ENCODE results near the gene FBXL17.

Gene FBXL17

GRCh38 chr5:108025957-108026356 is 355.9 kb downstream of the FBXL17 start:
- DNase-seq: no peak
- Histone ChIP-seq H3K4me3 (ENCODE audit: low read depth, low read length) (no peak overlapping the region), H3K36me3 (no peaks in the 10 kb centered on the region), H3K4me1 (peaks cover 17% of the 10 kb centered on the region), H3K27me3 (no peaks in the 10 kb centered on the region), H3K9me3 (no peaks in the 10 kb centered on the region)
- TF ChIP-seq CTCF (IDR thresholded peaks at IDR 0.05; ENCODE audit: low read depth, low read length): no peak

GRCh38 chr5:108024986-108025385 is 356.9 kb downstream of the FBXL17 start:
- no peak for TF ChIP-seq CTCF (IDR thresholded peaks at IDR 0.05; ENCODE audit: low read depth, low read length)
- Histone ChIP-seq H3K4me3 (ENCODE audit: low read depth, low read length) (no peak overlapping the region), H3K36me3 (no peaks in the 10 kb centered on the region), H3K4me1 (peaks cover 17% of the 10 kb centered on the region), H3K9me3 (no peaks in the 10 kb centered on the region), H3K27me3 (no peaks in the 10 kb centered on the region)
- no peak for DNase-seq

GRCh38 chr5:108016101-108016500 is 365.8 kb downstream of the FBXL17 start:
- Histone ChIP-seq H3K27me3 (no peaks in the 10 kb centered on the region), H3K4me3 (ENCODE audit: low read depth, low read length) (no peak overlapping the region), H3K36me3 (no peaks in the 10 kb centered on the region), H3K9me3 (no peaks in the 10 kb centered on the region), H3K4me1 (0 out of 2 replicates have a peak, but pooled peaks cover 4% of the 10 kb centered on the region)
- no peak for TF ChIP-seq CTCF (IDR thresholded peaks at IDR 0.05; ENCODE audit: low read depth, low read length)
- DNase-seq: no peak

GRCh38 chr5:108006791-108007190 is 375.1 kb downstream of the FBXL17 start:
- Histone ChIP-seq H3K4me3 (ENCODE audit: low read depth, low read length) (no peak overlapping the region), H3K36me3 (no peaks in the 10 kb centered on the region), H3K9me3 (no peaks in the 10 kb centered on the region), H3K27me3 (no peaks in the 10 kb centered on the region), H3K4me1 (no peaks in the 10 kb centered on the region)
- DNase-seq: no peak
- TF ChIP-seq CTCF (IDR thresholded peaks at IDR 0.05; ENCODE audit: low read depth, low read length): no peak

- H3K4me3 ChIP-seq (ENCODE audit: low read depth, low read length): no peak overlapping the region
- no peaks in the 10 kb centered on the region for H3K9me3 ChIP-seq
Observed at GRCh38 chr5:108003178-108003577, 378.7 kb downstream of the FBXL17 start.

GRCh38 chr5:108001222-108001621 is 380.7 kb downstream of the FBXL17 start:
- Histone ChIP-seq H3K36me3 (no peaks in the 10 kb centered on the region), H3K4me1 (no peaks in the 10 kb centered on the region; the same call in 1 of the 2 replicates), H3K9me3 (no peaks in the 10 kb centered on the region), H3K4me3 (ENCODE audit: low read depth, low read length) (no peak overlapping the region), H3K27me3 (no peaks in the 10 kb centered on the region)
- no peak for DNase-seq
- no peak for TF ChIP-seq CTCF (IDR thresholded peaks at IDR 0.05; ENCODE audit: low read depth, low read length)

More at GRCh38 chr5:108003178-108003577, 378.7 kb downstream of the FBXL17 start:
- H3K27me3 ChIP-seq: no peaks in the 10 kb centered on the region
- no peaks in the 10 kb centered on the region for H3K4me1 ChIP-seq
- no peak for TF ChIP-seq CTCF (IDR thresholded peaks at IDR 0.05; ENCODE audit: low read depth, low read length)
- no peaks in the 10 kb centered on the region for H3K36me3 ChIP-seq
- DNase-seq: no peak
